LNCAP (cell line): ENCODE data around the gene ACSM6.

Source experiments
- TF ChIP-seq, protein P1 (sequence below): fragments of 450-650 bp; IDR thresholded peaks from 2 replicates; pipeline ENCODE4 v1.5.1; 2017; ENCODE audit warnings: mild to moderate bottlenecking

ACSM6 gene

DNA sequence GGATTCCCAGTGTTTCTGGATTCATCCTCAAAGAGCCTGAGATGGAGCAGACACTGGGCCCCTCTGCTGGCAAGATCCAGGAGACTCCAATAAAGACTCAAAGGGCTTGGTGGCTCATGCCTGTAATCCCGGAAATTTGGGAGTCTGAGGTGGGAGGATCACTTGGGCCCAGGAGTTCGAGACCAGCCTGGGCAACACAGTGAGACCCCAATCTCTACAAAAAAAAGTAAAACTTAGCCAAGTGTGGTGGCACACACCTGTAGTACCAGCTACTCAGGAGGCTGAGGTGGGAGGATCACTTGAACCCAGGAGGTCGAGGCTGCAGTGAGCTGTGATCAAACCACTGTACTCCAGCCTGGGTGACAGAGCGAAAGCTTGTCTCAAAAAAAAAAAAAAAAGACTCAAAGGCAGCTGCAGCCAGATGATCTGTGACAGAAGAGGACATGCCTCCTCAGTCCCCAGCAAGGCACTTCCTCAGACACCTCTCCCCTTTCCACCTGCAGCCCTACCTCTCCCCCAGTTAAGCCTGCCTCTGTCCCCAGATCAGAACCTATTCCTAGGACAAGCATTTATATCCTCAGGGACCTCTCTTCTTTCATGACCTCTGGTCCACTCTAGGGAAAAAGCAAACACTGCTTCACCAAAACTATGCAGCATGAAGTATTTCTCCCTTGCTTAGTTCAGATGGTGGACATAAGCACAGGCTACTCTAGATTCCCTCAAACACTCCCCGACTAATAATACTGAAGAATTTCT lies 68.9 kb downstream of the ACSM6 start:
- TF ChIP-seq, protein P1, sequence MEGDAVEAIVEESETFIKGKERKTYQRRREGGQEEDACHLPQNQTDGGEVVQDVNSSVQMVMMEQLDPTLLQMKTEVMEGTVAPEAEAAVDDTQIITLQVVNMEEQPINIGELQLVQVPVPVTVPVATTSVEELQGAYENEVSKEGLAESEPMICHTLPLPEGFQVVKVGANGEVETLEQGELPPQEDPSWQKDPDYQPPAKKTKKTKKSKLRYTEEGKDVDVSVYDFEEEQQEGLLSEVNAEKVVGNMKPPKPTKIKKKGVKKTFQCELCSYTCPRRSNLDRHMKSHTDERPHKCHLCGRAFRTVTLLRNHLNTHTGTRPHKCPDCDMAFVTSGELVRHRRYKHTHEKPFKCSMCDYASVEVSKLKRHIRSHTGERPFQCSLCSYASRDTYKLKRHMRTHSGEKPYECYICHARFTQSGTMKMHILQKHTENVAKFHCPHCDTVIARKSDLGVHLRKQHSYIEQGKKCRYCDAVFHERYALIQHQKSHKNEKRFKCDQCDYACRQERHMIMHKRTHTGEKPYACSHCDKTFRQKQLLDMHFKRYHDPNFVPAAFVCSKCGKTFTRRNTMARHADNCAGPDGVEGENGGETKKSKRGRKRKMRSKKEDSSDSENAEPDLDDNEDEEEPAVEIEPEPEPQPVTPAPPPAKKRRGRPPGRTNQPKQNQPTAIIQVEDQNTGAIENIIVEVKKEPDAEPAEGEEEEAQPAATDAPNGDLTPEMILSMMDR: no peak

DNA sequence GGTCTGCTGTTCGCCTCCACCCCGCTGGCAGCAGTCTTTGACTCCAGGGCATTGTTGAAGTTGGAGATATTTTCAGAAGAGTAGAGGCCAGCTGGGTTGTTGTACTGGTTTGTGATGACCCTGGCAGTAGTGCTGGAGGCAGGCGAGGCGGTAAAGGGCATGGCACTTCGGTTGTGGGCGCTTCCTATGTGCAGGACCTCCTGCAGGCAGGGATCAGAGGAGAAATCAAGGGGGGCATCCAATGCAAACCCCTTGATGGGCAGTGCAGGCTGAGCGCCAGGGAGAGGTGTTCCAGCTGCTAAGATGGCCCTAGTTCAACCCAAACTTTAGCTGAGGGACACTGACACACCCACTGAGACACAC lies 69.8 kb downstream of the ACSM6 start:
- TF ChIP-seq, protein P1: no peak

DNA sequence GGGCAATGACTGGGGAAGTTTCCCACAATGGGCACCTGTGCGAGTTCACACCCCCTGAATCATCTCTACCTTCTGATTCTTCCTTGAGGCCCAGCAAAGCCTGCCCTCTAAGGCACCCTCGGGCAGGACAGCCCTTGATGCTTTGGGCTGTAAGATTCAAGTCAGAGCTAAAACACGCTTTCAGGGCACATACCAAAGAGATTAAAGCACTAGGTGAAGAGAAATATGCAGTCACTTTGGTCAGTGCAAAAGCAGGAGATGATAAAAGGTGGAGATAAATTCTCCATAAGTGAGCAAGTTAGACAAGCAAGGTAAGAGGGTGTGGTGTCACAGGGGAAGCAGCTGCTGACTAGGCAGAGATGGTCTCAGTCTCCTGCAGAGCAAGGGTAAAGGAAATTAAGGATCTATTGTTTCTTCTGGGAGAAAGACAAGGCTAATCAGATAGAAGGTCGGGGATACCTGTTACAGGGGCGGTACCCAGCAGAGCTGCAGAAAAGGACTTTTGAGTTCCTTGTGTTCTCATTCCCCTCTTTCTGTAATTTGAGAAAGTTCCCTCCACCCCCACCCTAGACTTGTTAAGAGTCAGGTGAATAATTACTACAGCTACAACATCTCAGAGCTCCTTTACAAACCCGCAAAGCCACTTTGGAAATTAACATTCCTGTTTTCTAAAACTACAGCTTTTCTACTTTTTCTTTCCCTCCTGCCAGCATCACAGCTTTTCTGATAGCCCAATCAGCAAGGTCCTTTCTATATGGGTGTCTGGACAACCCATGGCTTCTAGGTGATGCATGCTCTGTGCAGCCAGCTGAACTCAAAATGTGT lies 70.4 kb downstream of the ACSM6 start:
- TF ChIP-seq, protein P1: no peak

DNA sequence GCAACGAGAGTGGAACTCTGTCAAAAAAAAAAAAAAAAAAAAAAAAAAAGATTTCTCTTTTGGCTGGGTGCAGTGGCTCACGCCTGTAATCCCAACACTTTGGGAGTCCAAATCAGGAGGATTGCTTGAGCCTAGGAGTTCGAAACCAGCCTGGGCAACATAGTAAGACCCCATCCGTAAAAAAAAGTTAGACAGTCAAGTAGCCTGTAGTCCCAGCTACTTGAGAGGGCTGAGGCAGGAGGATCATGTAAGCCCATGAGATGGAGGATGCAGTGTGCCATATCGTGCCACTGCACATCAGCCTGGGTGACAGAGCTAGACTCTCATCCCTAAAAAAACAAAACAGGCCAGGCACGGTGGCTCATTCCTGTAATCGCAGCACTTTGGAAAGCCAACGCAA lies 71.5 kb downstream of the ACSM6 start:
- TF ChIP-seq, protein P1: no peak

DNA sequence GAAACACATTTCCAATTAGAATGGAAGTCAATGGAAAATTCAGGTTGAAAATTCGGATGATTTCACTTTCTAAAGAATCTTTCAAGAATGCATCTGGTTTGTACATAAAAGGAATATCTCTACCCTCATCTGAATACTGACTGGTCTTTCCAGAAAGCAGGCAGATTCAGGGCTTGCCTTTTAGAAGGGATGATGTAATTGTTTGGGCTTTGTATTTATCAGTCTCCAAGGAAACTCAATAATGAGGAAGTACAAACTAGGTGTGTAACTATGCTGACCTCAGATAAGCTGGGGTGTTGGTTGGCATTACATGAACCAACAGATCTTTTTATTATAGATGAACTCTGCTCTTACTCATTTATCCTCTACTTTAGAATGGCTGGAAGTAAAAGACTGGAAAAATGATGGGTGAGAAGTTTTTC lies 72.6 kb downstream of the ACSM6 start:
- TF ChIP-seq, protein P1: no peak

DNA sequence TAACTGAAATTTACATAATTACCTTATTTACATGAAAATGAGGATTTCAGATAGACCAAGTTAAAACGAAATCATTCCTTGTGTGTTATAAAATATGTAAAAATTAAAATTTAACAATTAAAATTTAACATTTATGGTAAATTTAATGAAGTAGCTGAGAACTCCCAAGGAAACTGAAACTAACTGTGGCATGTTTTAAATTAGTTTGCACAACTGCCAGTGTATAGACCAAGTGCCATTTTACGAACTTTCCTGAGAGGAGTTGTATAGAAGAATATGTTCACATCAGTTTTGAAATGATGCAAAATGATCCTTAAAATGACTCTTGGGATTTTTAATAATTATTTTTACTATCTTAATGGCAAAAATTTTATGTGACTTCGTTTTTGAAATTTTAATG lies 73.2 kb downstream of the ACSM6 start:
- TF ChIP-seq, protein P1: no peak

DNA sequence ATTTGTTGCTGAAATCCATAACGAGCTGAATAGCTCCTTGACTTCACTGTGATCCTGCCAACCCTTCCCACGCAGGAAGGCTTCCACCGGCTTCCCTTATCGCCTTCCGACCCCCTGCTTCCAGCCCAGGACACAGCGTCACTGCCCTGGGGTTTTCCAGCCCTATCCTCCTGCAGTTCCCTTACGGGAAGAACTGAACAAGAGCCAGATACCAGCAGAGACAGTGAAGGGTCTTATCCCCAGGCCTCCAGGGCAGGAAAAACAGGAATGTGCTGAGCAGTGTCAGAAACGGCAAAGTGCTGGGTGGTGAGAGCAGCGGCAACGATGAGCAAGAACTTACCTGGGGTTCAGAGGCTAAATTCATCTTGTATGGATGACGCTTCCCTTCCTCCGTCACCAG lies 74.4 kb downstream of the ACSM6 start:
- TF ChIP-seq, protein P1: no peak
